GM19025 (cell line): ENCODE measurements around the gene SSBP2.
"Not testable (repeated sequence)": the region's sequence is repeated elsewhere in the genome, so short reads cannot be mapped to it uniquely, and the experiment has no call there.

ENCODE experiments used
- ATAC-seq: cut with Tn5 transposase; IDR thresholded peaks from one replicate; pipeline ENCODE4 v1.9.1; 2021; ENCODE audit warnings: mild to moderate bottlenecking, low read depth, moderate library complexity; ENCODE audit not compliant: unreplicated experiment

The SSBP2 gene

DNA sequence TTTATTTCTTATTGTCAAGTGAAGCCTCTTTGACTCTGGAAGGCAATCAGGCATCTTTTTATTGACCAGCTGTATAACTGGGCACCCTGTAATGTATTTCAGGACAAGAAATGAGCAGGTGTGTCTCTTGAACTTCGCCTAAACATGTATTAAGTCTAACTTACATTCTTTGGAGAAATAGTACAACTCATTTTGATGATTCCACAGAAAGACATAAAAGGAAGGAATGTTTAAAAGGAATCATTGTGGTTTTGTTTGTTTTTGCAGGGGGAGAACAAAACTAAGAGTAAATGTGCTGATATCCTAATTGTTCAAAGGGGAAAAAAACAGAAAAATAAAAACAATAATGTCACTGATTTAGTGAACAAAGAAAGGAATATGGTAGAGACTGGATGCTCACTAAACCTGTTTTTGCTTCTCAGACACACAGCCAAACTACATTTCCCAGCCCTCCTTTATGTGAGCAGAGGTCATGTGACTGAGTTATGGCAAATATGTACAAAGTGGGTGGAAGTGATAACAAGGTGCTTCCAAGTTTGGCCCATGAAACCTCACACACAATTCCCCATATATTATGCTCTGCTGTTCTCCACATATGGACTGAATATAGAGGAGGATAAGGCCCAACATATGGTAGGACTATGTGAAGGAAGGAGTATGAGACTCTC, 206.4 kb downstream of the SSBP2 start:
- ATAC-seq, result no peak

DNA sequence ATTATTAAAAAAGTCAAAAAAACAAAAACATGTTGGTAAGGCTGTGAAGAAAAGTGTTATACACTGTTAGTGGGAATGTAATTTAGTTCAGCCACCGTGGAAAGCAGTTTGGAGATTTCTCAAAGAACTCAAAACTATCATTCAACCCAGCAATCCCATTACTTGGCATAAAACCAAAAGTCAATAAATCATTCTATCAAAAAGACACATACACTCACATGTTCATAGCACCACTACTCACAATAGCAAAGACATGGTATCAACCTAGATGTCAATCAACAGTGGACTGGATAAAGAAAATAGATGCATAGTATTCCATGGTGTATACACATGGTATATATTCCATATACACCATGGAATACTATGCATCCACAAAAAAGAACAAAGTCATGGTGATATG, 208.7 kb downstream of the SSBP2 start:
- no peak for ATAC-seq

DNA sequence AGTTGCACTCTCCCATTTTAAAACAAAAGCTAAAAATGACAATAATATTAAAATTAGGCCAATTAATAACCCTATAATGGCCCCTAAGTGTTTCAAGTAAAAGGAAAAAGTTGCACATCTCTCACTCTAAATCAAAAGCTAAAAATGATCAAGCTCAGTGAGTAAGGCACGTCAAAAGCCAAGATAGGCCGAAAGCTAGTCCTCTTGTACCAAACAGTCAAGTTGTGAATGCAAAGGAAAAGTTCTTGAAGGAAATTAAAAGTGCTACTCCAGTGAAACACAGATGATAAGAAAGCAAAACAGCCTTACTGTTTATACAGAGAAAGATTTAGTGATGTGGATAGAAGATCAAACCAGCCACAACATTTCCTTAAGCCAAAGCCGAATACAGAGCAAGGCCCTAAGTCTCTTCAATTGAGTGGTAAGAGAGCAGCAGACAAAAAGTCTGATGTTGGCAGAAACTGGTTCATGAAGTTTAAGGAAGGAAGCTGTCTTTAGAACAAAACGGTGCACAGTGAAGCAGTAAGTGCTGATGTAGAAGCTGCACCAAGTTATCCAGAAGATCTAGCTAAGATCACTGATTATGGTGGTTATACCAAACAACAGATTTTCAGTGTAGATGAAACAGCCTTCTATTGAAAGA, 212.9 kb downstream of the SSBP2 start:
- no peak for ATAC-seq

DNA sequence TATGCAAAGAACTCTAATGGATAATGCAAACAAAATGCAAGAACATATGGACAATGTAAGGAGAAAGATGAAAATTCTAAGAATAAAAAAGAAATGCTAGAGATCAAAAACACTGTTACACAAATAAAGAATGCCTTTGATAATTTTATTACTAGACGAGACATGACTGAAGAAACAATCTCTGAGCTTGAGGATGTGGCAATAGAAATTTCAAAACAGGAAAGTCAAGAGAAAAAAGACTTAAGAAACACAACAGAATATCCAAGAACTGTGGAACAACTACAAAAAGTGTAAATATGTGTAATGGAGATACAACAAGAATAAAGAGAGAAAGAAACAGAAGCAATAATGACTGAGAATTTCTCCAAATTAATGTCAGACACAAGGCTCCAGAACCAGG, 216.5 kb downstream of the SSBP2 start:
- no peak for ATAC-seq

DNA sequence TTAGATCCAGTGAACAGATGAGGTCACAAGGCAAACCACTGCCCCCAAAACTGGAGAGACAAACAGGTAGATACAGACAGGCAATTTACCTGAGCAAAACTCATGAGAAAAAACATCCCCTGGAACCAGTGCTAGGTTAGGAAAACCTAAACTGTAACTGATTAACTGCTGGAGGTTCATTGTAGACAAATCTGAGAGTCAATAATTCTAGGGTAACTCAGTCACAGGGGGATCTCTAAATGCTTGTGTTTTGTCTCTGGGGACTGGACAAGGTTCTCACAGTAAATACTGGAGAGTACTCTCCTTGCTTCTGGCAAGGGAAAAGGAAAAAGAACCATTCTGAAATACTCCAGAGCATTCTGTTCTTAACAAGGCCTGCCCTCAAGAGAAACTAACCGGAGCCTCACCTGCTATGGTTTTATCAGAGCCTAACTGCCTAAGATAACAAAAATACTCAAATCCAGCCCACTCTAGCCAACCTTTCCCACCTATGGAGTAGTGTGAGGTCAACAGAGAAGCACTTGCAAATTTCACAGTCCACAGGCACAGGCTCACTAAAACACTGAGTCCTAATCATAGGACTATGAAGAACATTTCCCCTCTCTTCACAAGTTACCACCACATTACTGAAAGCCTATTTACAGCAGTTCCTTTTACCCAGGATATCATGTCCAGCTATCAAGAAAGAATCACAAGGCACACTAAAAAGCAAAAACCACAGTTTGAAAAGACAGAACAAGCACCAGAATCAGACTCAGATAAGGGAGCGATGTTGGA, 217.1 kb downstream of the SSBP2 start:
- no peak for ATAC-seq

DNA sequence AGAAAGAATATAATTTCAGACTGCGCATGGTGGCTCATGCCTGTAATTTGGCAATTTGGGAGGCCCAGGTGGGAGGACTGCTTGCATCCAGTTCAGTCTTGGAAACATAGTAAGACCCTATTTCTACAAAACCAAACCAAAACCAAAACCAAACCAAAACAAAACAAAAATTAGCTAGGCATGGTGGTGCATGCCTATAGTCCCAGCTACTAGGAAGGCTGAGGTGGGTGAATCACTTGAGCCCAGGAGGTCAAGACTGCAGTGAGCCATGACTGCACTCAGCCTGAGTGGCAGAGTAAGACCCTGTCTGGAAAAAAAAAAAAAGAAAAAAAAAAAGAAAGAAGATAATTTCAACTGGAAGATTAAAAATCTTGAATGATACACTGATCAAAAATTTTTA, 220.0 kb downstream of the SSBP2 start:
- ATAC-seq, result no peak

DNA sequence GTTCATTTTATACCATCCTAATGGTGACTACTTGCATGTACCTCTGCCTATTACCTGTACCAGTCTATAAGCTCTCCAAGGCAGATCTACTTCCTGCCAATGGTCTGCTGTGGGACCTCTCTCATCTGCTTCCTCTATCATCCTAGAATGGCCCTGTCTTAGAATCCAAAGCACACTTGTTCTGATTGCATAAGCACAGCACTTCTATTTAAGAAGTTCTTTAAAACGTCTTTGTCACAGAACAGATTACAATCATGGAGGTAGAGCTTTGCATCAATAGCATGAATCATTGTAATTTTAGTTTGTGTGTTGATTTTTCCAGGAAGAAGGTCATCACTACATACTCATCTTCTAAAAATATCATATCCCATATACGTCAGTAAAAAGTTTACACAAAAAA, 225.2 kb downstream of the SSBP2 start:
- no peak for ATAC-seq

DNA sequence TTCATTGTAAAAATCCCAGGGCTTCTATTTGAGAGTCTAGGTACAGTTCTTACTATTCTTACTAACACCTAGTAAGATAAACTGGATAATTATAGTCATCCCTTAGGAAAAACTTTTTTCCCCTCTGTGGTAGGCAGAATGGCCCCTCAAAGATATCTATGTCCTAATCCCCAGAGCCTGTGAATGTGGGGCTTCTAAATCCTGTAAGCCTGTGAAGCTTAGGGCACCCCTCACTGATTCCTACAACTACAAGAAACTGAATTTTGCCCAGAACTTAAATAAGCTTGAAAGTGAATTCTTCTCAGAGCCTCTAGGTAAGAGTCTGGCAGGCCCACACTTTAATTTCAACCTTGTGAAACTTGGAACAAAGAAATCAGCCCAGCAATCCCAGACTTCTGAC, 226.9 kb downstream of the SSBP2 start:
- no peak for ATAC-seq

DNA sequence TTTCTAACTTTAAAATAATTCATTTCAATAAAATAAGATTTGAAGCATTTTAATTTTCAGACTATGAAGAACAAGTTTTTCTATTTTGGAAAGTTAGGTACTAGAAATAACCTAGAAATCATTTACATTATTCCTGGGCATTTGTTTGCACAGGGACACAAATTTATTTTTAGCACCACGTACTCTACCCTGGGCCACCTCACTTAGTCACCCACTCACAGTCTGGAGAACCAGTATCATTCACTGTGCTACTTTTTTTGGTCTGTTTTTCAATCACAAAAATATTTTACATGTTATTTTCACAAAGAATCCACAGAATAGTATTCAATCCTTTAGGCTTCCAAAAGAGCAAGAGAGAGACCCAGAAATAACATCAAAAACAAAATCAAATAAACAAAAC, 228.3 kb downstream of the SSBP2 start:
- no peak for ATAC-seq

DNA sequence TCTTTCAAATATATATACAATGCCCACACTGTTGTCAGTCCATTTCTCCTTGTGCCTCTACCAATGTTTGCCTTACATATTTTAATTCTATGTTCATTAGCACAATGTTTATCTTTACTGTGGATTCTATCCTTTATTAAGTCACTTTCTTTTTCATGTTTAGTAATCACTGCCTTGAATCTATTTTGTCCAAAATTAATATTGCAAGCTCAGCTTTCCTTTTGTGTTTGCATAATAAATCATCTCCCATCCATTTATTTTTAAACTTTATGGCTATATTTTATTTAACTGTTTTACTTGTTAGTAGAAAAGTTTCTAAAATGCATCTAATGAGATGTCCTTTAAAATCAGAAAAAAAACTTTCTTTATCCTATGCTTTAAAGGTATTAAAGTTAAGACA, 230.1 kb downstream of the SSBP2 start:
- ATAC-seq, result no peak

DNA sequence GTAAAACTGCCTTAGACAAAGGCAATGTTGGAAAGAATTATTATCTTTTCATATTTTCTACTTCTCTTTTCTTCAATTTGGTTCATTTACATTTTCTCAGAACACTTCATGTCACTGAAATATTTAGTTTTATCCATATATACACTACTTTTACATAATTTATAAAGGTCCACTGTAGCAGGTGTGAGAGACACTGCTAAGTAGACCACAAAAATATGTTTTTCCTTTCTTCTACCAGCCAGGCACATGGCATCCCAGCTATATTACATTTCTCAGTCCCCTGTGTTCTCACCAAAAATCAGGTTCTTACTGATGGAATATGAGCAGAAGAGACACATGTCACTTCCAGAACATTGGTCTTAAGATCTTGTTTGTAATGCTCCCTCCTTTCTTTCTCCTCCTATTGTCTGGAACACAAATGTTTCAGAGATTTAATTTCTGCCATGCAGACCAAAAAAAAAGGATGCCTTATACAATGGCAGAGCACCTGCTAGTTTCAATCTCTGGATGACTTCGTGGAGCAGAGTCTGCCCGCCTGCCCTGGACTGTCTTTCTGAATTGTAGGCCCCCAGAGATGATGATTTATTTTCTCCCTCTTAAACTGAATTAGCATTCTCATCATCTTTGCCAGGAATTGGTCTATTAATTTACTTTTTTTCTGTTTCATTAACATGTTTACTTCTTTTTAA, 231.5 kb downstream of the SSBP2 start:
- ATAC-seq, result no peak

DNA sequence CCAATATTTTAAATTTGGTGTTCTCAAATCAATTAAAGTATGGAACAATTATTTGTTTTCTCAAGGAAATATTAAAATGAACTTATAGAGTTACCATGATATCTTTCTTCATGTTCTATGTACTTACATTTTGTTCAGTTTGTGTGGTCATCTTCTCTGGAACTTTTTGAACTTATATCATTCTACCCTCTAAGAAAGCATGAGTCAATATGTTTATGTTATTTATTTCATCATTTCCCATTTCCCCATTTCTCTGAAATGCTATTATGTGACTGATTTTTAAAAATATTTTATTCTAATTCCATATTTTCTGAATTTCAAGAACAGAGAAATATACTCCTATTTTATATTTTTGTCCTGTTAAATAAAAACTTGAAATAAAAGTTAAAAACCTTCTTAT, 233.4 kb downstream of the SSBP2 start:
- no peak for ATAC-seq

DNA sequence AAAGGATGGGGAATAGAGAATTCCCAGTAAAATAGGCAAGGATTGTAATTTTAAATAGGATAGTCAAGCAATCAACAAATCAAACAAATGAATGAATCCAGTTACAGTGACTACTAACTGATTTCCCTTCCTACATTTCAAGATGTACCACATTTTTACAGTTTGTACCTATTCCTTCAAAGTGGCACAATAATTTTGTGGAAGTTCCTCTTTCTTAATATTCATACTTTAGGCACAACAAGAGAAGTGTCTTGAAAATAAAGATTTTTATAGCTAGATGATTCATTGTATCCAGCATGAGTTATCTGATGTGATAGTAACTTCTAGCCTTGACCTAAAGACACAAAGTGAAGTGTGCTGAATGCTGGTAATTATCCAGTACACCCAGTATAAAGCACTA, 234.8 kb downstream of the SSBP2 start:
- ATAC-seq, result no peak

DNA sequence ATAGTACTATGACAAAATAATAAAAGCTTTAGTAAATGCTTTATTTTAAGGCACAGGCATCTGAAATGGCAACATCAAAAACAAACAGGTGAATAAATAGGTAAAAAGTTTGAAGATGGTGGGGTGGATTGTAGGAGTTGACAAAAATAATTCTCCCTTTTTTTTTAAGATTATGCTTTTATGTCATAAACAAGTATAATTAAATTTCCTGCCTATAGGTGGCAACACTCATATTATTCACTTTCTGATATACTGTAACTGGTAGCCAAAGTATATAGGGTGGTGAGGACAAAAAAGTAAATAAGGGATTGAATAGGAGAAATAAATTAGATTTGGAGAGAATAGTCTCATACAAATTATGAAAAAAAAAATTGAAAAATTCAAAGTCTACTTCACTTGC, 236.9 kb downstream of the SSBP2 start:
- ATAC-seq, result no peak

DNA sequence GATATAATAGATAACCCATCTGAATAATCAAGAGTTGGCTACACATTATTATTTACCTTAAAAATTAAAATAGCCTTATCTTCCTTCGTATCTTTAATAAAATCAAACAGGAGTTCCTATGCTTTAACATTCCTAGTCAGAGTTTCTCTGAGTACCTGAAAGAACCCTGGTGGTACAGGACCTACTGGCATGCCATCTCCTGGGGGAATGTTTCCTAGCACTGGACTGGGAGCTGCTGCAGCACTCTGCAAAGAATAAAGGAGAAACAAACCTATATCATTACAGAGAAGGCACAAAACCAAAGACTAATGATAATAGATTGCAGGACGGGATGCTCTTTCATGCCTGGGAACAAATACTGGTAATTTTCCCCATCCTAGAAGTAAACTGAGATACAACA, 237.4 kb downstream of the SSBP2 start:
- no peak for ATAC-seq

DNA sequence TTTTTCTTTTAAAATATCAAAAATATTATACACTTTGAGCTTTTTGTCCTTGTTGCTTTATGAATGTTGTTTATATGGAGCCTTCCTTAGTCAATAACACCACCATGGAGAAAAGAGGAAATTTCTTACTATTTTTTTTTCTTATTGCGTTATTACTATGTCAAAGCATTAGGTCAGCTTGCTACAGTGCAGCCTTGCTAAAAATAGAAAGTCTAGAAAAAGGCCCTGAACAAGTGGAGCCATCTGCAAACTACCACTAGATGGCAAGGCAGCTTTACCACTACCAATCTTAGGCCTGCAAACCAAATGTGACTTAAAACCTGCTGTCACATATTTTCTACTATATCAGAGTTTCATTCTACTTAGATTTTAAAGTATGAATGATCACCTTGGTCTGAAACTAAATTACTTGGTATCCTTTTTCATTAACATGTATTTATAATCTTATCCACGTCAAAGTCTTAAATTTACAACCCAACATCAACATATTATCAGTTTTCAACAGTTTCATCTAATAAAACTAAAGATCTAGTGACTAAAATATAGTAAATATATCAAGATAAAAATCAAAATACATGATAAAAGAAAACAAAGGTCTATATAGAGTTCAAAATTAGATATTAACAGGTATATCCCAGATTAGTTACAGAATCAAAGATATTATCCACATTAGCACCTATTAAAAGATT, 243.9 kb downstream of the SSBP2 start:
- peak; percentile 97 for ATAC-seq

DNA sequence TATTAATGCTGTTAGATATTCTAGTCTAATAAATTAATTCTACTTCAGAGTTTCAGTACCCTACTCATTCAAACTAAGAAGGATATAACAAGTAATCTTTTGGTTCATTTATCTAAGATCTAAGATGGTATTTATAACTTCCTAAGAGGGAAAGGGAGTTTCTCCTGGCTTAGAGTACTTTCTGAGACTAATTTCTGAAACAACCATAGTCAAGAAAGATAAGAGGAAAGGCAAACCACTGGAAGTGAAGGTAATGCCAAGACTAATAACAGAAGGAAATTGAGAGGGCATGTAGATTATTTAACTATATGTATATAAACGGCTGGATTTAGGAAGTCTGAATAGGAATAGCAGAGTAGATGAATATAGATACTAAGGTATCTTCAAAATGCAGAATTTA, 244.5 kb downstream of the SSBP2 start:
- no peak for ATAC-seq

DNA sequence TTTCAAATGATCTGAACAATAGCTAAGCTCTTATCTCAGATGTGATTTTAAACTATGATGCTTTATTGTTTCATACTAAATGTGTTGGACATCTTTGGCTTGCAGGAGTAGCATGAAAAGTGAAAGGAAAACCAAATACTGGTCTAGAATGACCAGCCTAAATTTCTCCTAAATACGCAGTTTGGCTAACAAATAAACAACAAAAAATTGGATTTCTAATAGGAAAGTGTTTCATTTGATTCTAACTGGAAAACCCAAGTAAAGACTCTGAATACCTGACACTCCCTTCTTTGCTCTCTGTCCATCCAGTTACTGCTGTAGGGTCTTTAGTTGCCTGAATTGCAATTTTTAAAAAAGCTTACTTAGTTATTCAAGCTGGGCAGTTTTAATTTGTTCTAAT, 245.2 kb downstream of the SSBP2 start:
- no peak for ATAC-seq

DNA sequence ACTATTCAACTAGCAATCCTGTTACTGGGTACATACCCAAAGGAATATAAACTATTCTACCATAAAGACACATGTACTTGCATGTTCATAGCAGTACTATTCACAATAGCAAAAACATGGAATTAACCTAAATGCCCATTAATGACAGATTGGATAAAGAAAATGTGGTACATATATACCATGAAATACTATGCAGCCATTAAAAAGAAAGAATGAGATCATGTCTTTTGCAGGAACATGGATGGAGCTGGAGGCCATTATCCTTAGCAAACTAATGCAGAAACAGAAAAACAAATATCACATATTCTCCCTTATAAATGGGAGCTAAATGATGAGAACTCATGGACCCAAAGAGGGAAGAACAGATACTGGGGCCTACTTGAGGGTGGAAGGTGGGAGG, 247.3 kb downstream of the SSBP2 start:
- not testable (repeated sequence) for ATAC-seq

DNA sequence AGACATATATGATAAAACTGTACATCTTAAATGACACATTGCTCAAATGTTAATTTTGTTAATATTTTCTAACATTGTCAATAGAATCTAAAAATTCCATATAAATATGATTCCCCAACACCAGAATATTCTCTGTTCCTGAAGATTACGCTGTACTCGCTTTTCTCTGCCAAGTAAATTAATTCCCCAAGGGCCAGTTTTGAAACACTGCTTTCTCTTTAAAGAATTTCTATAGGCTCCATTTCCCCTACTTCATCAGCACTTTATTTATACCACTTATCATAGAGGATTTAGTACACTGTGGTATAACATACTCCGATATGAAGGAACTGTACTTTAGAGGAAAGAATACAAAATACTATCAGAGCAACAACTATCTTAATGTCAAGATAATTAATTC, 255.6 kb downstream of the SSBP2 start:
- ATAC-seq, result no peak

DNA sequence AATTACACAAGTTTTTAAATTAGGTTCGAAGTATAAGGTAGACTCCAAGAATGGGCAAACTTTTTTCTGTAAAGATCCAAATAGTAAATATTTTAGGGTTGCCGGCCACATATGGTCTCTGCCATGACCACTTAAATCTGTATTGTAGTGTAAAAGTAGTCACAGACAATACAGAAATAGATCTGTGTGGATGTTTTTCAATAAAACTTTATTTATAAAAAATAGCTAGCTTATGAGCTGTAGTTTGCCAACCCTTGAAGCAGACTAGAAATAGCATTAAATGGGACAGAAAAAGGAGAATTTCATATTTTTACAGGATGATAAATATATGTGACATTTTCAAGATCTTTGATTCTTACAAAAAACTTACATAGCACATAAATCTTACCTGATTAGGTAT, 262.0 kb downstream of the SSBP2 start:
- ATAC-seq, result no peak
